ENCODE results near the gene RAP1GAP2. TPM values are rescaled to one million over a fixed set of nuclear protein-coding genes. Genes with fewer than 3 reads are reported as not detected.

Gene RAP1GAP2
- total RNA-seq, 4 donors from 2014 or later: 4.6 to 8.0 (median 5.6) TPM

DNA sequence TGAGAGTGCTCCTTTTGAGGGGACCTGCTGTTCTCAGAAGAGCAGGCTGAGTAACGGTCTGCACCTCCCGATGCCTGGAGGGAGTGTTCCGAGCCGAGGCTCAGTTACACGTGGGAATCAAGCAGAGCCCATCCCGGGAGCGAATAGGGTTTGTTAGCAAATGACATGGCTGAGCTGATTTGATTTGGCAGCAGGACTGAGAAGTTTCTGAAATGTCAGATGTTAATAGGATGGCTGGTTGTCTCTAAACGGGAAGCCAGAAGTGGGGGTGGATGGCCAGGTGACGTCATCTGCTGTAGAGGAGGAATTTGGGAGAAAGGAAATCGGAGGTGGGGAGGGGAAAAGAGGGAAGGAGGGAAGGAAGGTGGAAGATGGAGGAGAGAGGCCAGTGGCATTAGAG, 128.0 kb downstream of the RAP1GAP2 start:
- peak; percentile 30 for ATAC-seq (ENCODE audit: low FRiP score)
- TF ChIP-seq, protein P1, sequence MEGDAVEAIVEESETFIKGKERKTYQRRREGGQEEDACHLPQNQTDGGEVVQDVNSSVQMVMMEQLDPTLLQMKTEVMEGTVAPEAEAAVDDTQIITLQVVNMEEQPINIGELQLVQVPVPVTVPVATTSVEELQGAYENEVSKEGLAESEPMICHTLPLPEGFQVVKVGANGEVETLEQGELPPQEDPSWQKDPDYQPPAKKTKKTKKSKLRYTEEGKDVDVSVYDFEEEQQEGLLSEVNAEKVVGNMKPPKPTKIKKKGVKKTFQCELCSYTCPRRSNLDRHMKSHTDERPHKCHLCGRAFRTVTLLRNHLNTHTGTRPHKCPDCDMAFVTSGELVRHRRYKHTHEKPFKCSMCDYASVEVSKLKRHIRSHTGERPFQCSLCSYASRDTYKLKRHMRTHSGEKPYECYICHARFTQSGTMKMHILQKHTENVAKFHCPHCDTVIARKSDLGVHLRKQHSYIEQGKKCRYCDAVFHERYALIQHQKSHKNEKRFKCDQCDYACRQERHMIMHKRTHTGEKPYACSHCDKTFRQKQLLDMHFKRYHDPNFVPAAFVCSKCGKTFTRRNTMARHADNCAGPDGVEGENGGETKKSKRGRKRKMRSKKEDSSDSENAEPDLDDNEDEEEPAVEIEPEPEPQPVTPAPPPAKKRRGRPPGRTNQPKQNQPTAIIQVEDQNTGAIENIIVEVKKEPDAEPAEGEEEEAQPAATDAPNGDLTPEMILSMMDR (IDR thresholded peaks at IDR 0.05): no peak
- no peak for DNase-seq (ENCODE audit: low spot score)

DNA sequence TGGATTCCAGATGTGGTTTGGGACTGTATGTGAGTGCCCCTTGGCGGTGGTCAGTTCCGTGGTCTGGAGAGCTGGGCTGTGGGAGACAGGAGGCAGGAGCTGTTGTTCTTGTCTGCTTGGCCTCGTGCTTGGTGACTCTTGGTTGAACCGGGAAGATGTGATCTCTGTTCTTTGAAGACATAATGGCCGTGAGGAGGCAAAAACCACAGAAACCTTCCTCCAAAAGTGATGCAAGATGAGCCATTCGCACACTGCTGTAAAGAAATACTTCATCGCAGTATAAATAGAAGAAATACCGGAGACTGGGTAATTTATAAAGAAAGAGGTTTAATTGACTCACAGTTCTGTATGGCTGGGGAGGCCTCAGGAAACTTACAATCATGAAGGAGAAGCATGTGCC, 128.8 kb downstream of the RAP1GAP2 start:
- no peak for DNase-seq (ENCODE audit: low spot score)
- TF ChIP-seq, protein P1 (IDR thresholded peaks at IDR 0.05): no peak
- ATAC-seq (ENCODE audit: low FRiP score): no peak

DNA sequence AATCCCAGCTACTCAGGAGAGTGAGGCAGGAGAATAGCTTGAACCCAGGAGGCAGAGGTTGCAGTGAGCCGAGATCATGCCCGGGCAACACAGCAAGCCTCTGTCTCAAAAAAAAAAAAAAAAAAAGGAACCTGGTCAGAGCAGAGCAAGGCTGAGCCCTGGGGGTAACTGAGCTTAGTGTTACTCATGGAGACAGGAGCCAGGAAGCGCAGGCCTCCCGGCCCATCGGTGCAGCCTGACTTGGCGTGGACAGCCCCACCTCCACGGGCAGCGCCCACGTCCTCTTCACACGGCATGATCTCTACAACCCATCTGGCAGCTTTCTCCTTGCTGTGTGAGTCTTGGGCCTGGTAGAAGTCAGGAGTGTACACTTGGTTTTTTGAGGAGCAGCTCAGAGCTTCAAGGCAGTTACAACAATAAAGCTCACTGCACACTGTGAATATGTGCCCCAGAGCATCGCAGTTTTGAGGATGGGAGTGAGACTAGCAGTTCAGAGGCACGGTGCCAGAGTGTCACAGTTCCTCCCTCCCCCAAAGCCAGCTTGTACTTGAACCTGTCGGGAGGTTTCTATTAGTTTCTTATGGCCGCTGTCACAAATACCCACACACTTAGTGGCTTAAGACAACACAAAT, 129.9 kb downstream of the RAP1GAP2 start:
- ATAC-seq (ENCODE audit: low FRiP score) (peak; percentile 88), DNase-seq (ENCODE audit: low spot score) (no peak)
- TF ChIP-seq, protein P1 (IDR thresholded peaks at IDR 0.05): no peak

DNA sequence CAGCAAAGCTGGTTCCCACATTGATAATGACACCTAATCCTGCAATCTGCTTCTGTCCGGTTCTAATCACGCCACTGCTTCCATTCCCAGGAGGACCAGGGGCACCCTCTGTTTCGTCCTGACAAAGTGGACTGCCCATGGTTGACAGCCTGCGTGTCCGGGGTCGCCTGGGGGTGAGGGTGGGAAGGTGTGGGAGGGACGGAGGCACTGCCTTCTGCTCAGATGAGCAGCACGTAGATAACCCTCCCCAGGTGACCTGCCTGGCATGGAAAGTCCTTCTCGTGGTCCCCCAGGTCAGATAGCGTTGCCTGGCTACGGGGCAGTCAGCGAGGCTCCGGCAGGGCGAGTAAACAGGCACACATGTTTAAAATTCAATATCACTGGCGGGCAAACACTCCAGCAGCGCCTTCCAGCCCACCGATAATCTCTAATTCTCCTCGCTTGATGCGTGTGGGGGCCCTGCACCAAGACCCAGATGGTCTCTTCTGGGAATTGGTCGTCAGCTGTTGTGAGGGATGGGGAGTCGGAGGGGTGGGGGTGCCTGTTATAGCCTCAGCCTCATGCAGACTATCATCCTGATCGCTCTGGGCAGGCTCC, 132.2 kb downstream of the RAP1GAP2 start:
- no peak for ATAC-seq (ENCODE audit: low FRiP score)
- DNase-seq (ENCODE audit: low spot score): no peak
- TF ChIP-seq, protein P1 (IDR thresholded peaks at IDR 0.05): no peak

DNA sequence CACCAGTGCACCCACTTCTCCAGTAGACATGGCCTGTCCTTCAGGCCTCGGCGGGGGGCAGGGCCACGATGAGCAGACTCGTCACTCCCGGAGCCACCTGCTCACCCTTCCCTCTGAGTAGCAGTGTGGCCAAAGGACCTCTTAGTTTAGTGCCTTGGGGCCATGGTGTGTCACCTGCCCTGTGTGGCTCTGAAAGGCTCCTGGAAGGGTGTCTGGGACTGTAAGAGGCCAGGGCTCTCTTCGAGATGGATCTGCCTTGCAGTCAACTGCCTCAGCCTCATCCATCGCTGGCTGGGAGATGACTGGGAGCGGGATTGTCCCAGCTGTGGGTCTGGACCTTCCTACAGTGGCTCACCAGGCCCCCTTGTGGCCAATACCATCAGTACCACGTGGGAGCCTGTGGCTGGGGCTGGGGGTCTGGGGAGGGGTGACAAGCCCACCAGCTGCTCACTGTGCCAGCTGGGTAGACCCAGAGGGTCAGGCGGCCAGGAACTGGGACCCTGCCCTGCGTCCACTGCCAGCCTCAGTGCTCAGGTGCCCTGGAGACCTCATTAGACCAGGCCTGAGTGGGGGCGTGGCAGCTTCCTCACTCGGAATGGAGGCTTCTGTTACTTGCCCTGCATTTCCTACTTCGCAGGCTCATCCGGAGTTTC, 133.8 kb downstream of the RAP1GAP2 start:
- no peak for ATAC-seq (ENCODE audit: low FRiP score)
- peak; percentile 32 for DNase-seq (ENCODE audit: low spot score)
- TF ChIP-seq, protein P1 (IDR thresholded peaks at IDR 0.05): no peak

DNA sequence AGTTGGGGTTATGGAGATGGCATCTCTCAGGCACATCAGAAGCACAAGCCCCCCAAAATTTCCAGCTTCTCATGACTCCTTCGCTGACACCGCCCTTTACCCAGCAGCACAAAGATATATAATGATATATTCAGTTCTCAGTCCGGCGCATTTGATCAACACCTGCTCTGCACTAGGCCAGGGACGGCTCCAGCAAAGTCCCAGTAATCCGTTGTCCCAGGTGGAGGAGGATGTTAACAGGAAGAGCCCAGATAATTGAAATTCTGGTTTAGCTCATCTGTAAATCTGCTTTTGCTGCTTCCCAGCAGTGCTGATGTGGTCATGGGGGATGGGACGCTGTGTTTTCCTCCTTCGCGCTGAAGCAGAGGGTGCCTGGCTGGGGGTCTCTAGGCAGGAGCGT, 135.6 kb downstream of the RAP1GAP2 start:
- TF ChIP-seq, protein P1 (IDR thresholded peaks at IDR 0.05): no peak
- ATAC-seq (ENCODE audit: low FRiP score): no peak
- no peak for DNase-seq (ENCODE audit: low spot score)

All from omental fat pad (tissue), 4 donors.